K562 (cell line): Measurements from ENCODE around the gene CCND3. TPM values are rescaled to one million over a fixed set of nuclear protein-coding genes. Genes with fewer than 3 reads are reported as not detected.

Experiments used
- BRD4 ChIP-seq: fragments of 200-600 bp; sonication (generic); IDR thresholded peaks from 2 replicates; pipeline ENCODE4 v1.6.1; 2017; ENCODE audit warnings: inconsistent platforms
- BRD9 ChIP-seq: fragments of 450-650 bp; IDR thresholded peaks from 2 replicates; pipeline ENCODE4 v1.6.1; 2018; ENCODE audit warnings: low read depth; ENCODE audit not compliant: partially characterized antibody
- CBFA2T2 ChIP-seq: fragments of 450-650 bp; conservative IDR thresholded peaks from 2 replicates; pipeline ENCODE4 v1.6.1; 2017; ENCODE audit warnings: mild to moderate bottlenecking
- CEBPG ChIP-seq, 3 experiments: fragments of 200-800 bp in 1 of 3; sonication (Bioruptor generic) in 1 of 3; sonication (generic) in 1 of 3; formaldehyde crosslinking in 1 of 3; IDR thresholded peaks in 2 of 3; conservative IDR thresholded peaks in 1 of 3; 2 replicates each; pipeline versions ENCODE4 v1.6.1 to v1.8.0; 2016 to 2022; ENCODE audit warnings: missing compliant biosample characterization in 2 of 3, missing genetic modification characterization in 2 of 3, mild to moderate bottlenecking in 1 of 3, missing genetic modification reagents in 1 of 3
- CHD7 ChIP-seq: fragments of 200-600 bp; sonication (generic); IDR thresholded peaks from one replicate; pipeline ENCODE4 v1.6.1; 2012; ENCODE audit warnings: mild to moderate bottlenecking, low read depth, low read length, inconsistent platforms
- DIDO1 ChIP-seq: fragments of 450-650 bp; IDR thresholded peaks from 2 replicates; pipeline ENCODE4 v1.6.1; 2016; ENCODE audit warnings: low read depth, missing biosample characterization, missing genetic modification characterization
- HCFC1 ChIP-seq: IDR thresholded peaks from 2 replicates; pipeline ENCODE4 v1.6.1; 2012; ENCODE audit warnings: low read depth, low read length, improper control_type of control experiment
- IFI16 ChIP-seq: fragments of 250-450 bp; sonication (Bioruptor Pico); IDR thresholded peaks from 2 replicates; pipeline ENCODE4 v2.1.2; 2022; ENCODE audit warnings: mild to moderate bottlenecking, inconsistent platforms
- ILK ChIP-seq: fragments of 450-650 bp; IDR thresholded peaks from 2 replicates; pipeline ENCODE4 v1.6.1; 2016; ENCODE audit warnings: missing genetic modification characterization, low read depth, mild to moderate bottlenecking, missing compliant biosample characterization, moderate library complexity, borderline replicate concordance
- NCOA4 ChIP-seq: fragments of 450-650 bp; IDR thresholded peaks from 2 replicates; pipeline ENCODE4 v1.6.1; 2018; ENCODE audit warnings: mild to moderate bottlenecking; ENCODE audit not compliant: partially characterized antibody
- NCOA6 ChIP-seq: fragments of 450-650 bp; IDR thresholded peaks from 2 replicates; pipeline ENCODE4 v1.6.1; 2017; ENCODE audit warnings: mild to moderate bottlenecking
- NFIX ChIP-seq: fragments of 250-450 bp; sonication (Bioruptor Pico); IDR thresholded peaks from 2 replicates; pipeline ENCODE4 v1.4.0; 2020; ENCODE audit warnings: low read depth, mild to moderate bottlenecking, moderate library complexity
- PTBP1 ChIP-seq: fragments of 200-400 bp; formaldehyde crosslinking; IDR thresholded peaks from 2 replicates; pipeline ENCODE4 v1.6.1; 2017; ENCODE audit warnings: low read depth, low read length
- RBM17 ChIP-seq: fragments of 200-400 bp; formaldehyde crosslinking; IDR thresholded peaks from 2 replicates; pipeline ENCODE4 v1.6.1; 2017; ENCODE audit warnings: low read depth, mild to moderate bottlenecking, low read length, borderline replicate concordance
- RFX7 ChIP-seq: fragments of 250-450 bp; sonication (Bioruptor Pico); IDR thresholded peaks from 2 replicates; pipeline ENCODE4 v1.5.1; 2021; ENCODE audit warnings: mild to moderate bottlenecking
- SMARCB1 ChIP-seq: IDR thresholded peaks from 2 replicates; pipeline ENCODE4 v1.6.1; 2011; ENCODE audit warnings: improper control_type of control experiment, low read depth; ENCODE audit not compliant: insufficient read length
- TSC22D4 ChIP-seq: fragments of 450-650 bp; IDR thresholded peaks from 2 replicates; pipeline ENCODE4 v1.6.1; 2016; ENCODE audit warnings: missing genetic modification characterization, missing biosample characterization, control low read depth
- ZNF408 ChIP-seq: fragments of 250-450 bp; sonication (Bioruptor Pico); IDR thresholded peaks from 2 replicates; pipeline ENCODE4 v1.4.0; 2020; ENCODE audit warnings: low read depth, mild to moderate bottlenecking, moderate library complexity
- polyA plus RNA-seq, 8 experiments: library from polyadenylated mRNA; depleted of rRNA in 4 of 8; stranded (reverse) in 5 of 8; unstranded in 3 of 8; fragments of >200 nt; fragmentation: Nextera tagmentation in 2 of 8; fragmentation: Illumina TruSeq in 1 of 8; extraction: Ambion mirVana in 2 of 8; extraction: Trizol in 1 of 8; gene quantifications; 2 replicates each; pipeline versions ENCODE4 v1.2.1 to v1.2.3, GENCODE V29; 2011 to 2014; ENCODE audit warnings: inconsistent platforms in 1 of 8, missing spikeins in 1 of 8
- total RNA-seq, 7 experiments: library from RNA; depleted of rRNA in 6 of 7; stranded (reverse); fragments of >200 nt in 6 of 7; fragmentation: Illumina TruSeq in 2 of 7; extraction: Trizol in 2 of 7; gene quantifications; 2 replicates each; pipeline versions ENCODE4 v1.2.1 to v1.2.3, GENCODE V29; 2011 to 2021; ENCODE audit warnings: low replicate concordance in 1 of 7

CCND3 gene
- total and polyA plus RNA-seq, 9 of the 15 experiments (the other 6 are each of a cell fraction or from before 2014, with no cell fraction given), result 21.5 to 204 (median 97.4) TPM

GRCh38 chr6:41936073-41936837 is 5.4 kb downstream of the CCND3 start (continued):
- peak; percentile 96 for TF ChIP-seq CEBPG (CRISPR knock-in tag; IDR thresholded peaks at IDR 0.05)
- TF ChIP-seq CEBPG (tag; conservative IDR thresholded peaks at IDR 0.05 in 1 of 2, IDR thresholded peaks at IDR 0.05 in 1 of 2), result peak; percentile 91 to 96
- TF ChIP-seq IFI16, result no peak
- no peak for TF ChIP-seq RBM17
- no peak for TF ChIP-seq CHD7
- no peak for TF ChIP-seq PTBP1
- TF ChIP-seq NCOA6, result no peak
- TF ChIP-seq DIDO1, result no peak
- TF ChIP-seq BRD4, result no peak
- TF ChIP-seq HCFC1, result no peak
- TF ChIP-seq SMARCB1, result no peak
- no peak for TF ChIP-seq ILK
- no peak for TF ChIP-seq BRD9
- TF ChIP-seq CBFA2T2, result peak; percentile 66
- TF ChIP-seq RFX7 (CRISPR knock-in tag), result no peak
- TF ChIP-seq NFIX (CRISPR knock-in tag), result no peak
- TF ChIP-seq NCOA4, result no peak
- no peak for TF ChIP-seq TSC22D4 (tag)
- no peak for TF ChIP-seq ZNF408
